Measurements from ENCODE around the gene DLX1.

DLX1 gene

DNA sequence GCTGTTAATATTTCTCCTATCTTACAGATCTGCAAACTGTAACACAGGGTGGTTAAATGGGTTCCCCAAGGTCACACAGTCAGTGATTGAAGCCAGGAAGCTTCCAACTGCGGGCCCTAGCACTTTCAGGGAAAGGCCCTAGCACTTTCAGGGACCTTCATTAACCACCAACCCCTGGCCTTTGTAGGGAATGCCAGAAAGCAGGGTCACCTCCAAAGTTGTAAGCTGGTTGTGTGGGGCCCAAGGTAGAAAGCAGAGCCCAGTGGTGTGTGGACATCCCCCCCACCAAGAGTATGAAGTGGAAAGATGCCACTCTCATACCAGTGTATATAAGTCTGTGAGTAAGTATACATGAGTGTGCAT lies 13.0 kb downstream of the DLX1 start:
- no peak for DNase-seq (ENCODE audit: low read depth in 3 of 3)

DNA sequence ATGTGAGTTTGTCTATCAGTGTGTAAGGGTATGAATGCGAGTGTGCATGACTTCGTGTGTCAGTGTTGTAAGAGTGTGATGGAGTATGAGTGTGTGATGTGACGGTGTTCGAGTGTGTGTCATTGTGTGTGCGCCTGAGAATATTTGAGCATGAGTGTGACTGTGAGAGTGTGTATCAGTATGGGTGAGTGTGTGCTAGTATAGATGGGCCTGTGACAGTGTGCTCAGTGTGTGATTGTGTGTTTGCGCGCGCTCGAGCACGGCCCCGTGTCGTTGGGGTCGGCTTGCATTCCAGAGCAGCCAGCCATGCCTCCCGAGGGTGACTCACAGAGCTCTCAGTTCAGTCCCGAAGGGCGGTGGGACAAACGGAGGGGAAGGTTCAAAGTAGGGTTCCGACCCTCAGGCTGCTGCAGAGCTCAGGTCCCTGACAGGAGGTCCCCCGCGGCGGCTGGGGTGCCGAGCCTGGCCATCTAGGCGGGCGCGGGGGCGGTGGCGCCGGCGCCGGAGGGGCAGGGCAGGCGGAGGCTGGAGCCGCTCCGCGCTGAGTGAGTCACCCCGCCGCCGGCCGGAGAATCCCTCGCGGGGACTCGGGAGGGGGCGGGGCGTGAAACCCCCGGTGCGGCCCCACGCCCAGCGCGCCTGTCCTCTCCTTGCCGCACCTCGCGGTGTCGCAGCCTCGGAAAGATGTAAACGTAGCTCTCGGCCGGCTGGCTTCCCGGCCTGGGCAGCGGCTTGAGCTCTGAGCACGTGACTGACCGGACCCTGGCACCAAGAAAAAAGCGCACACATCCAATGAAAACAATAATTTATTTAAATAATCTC lies 13.6 kb downstream of the DLX1 start:
- no peak for DNase-seq (ENCODE audit: low read depth in 3 of 3)

DNA sequence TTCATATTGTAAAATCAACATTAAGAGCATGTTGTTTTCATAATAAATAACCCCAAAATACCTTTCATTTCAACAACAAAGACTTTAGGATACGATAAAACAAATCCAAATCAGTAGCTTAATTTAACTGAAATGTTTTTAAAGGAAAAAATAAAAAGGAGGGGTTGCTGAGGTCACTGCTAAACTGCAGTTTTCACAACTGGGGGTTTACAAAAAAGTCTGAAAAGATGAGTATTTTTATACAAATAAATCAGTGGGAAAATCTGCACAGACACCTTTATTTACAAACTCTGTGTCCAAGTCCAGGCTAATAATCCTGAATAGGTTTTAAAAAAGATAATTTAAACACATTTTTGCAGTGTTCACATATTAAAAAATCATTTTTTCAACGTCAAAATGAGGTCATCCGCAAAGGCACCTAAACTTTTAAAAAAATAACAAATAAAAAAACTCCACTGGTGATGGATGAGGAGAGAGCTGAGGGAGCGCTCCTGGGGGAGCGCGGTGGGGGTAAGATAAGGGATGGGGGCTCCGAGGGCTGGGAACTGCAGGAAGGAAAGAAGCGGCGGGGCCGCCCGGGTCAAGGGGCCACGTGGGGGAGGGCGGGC lies 14.3 kb downstream of the DLX1 start:
- no peak for DNase-seq (ENCODE audit: low read depth in 3 of 3)

DNA sequence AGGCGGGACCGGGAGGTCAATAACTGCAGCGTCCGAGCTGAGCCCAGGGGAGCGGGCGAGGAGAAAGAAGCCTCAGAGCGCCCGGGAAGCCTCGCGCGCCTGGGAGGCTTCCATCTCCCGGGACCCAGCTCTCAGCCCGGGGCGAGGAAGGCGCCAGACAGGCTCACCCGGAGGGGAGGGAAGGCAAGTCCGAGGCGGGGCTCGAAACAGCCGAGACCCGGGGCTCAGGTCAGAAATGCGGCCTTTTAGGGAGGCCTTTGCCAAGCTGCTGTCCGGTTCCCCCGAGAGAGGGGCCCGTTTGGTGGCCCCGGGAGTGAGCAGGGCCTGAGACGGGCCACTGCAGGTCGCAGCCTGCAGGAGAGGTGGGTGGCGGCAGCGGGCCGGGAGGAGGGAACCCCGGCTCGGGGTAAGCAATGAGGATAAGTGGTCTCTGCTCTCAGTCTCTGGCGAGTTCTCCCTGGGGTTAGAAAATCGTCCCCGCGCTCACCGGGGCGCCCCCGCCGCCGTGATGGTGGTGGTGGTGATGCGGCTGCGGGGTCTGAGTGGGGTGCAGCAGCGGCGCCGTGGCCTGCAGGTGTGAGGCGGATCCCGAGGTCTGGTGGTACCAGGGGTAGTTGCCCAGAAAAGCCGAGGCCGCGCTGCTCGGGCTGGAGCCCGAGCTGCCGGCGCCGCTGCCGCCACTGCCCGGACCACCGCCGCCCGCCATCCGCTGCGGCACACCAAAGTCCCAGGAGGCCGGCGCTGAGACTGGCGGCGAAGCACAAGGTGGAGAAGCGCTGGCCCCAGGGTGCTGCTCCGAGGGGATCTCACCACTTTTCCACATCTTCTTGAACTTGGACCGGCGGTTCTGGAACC lies 15.0 kb downstream of the DLX1 start:
- no peak for DNase-seq (ENCODE audit: low read depth in 3 of 3)

DNA sequence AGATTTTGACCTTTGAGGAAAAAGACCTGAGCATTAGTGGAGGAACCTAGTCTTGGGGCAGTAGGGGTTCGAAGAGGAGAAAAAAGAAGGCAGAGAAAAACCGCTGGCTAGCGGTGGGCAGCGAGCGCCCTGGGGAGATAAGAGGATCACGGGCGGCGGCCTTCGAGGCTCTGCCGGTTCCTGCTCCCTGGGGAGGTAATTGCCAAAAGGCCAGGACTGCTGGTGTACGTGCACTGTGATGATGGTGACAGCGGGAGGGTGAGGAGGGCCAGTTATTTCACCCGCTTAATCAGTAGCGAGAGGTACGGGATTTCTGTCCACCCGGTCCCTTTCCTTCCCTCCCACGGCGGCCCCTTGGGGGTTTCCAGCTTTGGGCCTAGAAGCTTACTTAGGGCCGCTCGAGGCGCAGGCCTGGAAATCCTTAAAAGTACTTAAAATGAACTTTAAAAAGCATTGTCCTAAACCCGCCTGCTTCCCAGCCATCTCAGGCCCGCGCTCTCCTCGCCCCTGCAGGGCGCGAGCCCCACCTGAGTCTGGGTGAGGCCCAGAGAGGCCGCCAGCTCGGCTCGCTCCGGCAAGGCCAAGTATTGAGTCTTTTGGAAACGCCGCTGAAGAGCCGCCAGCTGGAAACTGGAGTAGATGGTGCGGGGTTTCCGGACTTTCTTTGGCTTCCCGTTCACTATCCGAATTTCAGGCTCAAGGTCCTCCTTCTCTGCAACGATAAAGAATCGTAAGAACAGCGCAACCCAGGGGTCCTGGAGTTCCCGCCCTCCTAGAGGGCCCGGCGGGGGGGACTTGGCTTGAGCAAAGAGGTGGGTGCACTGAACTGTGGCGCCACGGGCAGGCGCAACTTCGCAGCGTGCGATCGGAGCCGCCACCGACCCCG lies 15.9 kb downstream of the DLX1 start:
- DNase-seq (ENCODE audit: low read depth in 3 of 3) = no peak

DNA sequence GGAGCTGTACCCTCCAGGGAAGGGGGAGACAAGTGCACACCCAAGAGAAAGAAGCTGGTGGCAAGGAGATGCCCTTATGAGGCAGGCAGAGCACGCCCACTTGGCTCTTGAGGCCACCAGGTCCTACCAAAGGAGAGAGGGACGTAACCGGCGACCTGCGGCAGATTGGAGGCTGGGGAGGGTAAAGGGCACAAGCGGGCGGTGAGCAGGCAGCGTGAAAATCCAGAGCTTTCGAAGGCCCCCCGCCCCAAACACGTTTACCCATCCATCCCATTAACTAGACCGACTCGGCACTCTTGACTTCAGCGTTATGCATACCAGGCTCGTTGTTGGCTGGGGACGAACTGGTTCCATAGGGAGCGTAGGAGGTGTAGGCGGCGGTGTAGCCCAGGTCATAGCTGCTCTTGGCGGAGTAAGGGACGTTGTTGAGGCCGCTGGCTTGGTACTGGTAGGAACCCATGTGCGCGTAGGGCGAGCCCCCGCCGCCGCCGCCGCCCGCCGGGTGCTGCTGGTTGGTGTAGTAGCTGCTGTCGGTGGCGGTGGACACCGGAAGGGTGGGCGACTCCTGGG lies 16.6 kb downstream of the DLX1 start:
- DNase-seq (ENCODE audit: low read depth in 3 of 3) = no peak

DNA sequence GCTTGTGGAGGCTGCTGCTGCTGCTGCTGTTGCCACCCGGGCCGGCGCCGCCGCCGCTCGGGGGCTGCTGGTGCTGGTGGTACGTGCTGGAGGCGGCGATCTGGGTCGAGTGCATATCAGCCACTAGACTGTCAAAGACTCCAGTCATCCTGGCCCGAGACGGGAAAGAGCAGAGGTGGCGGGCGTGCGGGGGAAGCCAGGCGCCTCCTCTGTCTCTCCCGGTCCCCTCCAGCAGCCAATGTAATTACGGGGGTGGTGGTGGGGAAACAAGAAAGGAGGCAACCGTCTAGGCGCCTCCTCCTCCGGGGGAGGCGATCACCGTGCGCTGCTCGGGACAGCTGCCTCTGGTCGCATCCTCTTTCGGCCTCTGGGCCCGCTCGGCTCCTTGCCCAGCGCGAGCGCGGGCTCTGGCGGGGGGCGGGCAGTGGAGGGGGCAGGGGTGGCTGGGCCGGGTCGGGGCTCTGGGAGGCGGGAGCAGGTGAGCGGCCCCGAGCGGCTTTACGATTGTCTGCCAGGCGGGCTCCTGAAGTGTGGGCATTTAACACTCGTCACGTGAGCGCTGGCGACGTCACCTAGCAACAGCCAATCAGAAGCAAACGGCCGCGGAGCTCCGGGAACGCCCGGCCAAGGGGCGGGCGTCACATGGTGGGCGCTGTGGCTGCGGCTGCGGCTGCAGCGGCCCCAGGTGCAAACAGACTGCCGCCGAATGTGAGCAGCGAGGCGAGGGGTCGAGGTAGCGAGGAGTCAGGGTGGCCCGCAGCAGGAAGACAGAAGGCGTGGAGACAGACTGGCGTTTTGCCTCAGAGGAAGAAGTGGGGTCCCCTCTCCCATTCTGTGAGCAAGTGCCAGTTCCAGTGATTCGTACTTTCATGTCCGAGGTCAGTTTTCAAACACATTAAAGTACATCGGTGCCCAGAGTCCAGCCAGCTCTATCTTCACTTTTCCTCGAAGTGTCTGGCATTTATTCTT lies 17.4 kb downstream of the DLX1 start, which contains the start of gene DLX2:
DLX2 (minus strand) TSS at position 510 of the 969 bp plus-strand sequence; CDS start at position 148, 362 bp downstream.
- peak; percentile 48 to 64 (median 59) for DNase-seq (ENCODE audit: low read depth in 3 of 3)

DNA sequence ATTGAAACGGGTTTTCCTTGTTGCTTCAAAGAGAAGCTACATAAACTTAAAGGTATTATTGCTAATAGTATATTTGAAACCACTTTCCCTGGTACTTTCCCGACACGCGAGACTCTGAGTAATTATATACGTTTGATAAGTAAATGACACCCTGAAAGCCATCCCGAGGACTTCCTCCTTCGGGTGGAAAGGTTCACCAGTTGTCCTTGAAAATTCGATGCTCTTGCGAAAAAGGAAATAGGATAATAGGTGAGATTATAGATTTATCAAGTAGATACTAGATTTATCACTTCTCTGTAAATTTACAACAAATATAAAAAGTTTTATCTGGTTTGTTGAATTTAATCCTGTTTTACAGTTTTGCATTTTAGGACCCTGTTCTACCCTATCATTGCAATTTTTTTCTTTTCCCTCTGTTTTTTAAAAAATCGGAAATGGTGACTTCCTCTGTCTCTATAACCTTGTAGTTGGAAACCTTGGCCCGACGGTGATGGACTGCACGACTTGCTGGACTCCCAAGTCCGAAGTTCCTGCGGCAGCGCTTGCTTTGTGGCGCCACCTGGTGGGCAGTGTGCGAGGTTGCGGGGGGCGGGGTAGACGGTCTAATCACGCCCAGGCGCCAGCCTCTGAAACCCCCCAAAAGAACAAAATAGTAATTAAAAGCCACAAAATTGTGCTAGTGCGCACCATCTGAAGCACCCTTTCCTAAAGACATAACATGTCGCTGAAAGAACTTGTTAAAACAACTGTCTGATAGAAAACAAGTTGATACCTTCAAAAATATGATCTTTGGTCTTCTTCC lies 18.4 kb downstream of the DLX1 start:
- DNase-seq (ENCODE audit: low read depth in 3 of 3) = peak in 2 of 3 donors; percentile 58 to 71

DNA sequence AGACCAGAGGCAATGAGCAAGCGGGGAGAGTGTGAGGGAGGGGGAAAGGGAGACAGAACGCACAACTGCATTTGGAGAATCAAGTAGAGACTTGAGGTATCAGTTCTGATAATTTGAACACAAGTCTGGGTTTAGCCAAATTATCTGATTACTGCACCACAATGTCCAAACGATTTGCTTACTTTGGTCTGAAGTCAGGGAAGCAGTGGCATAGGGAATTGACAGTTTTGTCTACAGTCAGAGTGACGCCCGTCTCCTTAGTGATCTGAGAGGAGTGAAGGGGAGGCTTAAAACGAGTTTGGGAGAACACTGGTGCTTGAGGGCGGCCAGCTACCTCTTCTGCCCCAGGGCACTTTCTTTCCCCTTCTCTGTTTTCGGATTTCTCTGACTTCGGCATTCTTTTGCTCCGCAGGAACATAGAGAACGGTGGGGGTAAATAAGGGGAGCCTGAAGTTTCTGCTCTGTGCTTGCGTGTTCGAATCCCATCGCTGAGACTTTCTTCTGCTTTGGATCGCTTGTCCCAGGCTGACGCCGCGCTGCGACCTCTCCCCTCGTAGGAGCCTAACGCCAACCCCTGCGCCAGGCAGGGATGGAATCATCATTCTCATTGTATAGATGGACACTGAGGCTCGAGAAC lies 20.3 kb downstream of the DLX1 start:
- DNase-seq (ENCODE audit: low read depth in 3 of 3) = no peak

DNA sequence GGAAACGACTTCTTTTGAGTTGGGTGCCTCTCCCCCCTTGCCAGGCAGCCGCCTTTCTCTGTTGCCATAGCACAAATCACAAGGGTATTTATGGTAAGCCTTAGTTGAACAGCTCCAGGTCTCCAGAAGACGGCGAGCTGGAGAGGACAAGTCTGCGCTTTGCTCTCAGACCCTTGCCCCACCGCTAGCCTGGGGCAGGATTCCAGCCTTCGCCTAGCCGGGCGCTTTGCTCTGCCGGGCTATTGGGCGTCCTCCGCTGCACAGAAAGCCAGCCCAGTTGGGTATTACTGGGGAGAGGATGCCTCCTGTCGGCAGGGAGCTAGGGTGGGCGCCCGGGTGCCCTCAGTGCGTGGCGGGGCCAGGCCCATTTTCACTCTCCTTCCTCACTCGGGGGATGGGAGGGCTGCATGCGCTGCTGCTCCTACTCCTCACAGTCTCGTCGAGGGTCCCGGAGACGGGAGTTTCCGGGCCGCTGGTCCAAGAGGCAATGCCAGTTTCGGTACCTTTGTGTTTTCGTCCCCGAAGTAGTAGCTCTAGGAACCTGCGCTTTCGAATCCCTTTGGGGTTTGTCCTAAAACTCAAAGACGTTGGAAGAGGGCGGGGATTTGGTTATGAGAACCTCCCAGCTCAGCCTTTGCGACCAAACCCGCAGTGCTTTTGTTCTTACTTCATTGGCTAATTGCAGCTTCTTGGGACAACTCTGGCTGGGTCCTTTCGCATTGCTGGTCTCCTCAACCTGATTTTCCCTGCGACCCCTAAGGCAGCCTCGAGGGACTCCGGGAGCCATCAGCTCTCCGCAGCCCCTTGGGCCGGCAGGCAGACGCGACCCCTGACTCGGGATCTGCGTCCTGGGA lies 21.0 kb downstream of the DLX1 start:
- DNase-seq (ENCODE audit: low read depth in 3 of 3) = no peak

DNA sequence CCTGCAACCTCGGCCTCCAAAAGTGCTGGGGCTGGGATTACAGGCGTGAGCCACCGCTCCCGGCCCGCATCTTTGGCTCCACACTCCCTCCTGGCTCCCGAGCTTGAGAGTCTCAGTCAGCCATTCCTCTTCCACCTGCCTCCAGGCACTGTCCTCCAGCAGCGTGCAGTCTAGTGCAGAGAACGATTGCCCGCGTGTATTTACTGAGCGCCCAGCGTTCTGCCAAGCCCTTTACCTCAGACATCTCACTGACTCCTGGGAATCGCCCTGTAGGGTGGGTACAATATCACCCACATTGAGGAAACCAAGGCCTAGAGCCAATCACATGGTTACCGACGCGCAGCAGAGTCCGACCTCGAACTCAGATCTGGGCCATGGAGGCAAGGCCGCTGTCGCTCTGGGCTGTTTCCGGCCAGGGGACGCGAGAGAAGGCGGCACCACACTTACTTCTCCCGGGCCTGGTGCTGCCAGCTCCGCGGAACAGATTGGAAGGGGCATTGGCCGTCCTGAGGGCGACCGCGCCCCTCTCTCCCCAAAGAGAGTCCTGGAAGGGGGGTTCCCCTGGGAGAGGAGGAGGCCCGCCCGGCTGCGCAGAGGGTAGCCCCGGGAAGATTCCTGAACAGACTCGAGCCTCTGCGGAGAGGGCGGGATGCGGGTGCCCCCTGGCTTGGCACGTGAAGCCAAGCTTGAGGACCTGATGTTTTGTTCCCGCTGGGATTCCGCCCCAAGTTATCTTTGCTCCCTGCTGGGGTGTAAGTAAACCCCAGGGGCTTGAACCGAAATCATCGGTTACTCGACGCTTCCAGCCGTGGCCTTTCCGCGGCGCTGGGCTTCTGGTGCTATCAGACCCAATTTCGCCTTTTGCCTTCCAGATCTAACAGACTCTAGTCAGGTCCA lies 22.6 kb downstream of the DLX1 start:
- no peak for DNase-seq (ENCODE audit: low read depth in 3 of 3)

DNA sequence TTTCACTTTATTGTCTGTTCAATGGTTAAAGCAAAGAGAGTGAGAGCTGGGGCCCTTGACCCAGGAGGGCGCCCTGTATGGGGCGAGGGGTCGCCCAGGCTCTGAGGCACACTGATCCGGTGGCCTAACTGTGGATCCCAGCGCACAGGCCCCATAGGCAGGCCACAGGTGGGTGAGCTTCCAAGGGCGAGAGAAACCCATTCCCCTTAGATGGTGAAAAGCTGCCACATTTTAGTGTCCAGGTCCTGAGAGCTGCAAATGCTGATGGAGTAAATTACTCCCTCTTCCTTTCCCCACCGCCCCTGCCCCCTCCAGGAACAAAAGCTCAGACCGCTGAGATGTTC lies 23.3 kb downstream of the DLX1 start:
- DNase-seq (ENCODE audit: low read depth in 3 of 3) = no peak

DNA sequence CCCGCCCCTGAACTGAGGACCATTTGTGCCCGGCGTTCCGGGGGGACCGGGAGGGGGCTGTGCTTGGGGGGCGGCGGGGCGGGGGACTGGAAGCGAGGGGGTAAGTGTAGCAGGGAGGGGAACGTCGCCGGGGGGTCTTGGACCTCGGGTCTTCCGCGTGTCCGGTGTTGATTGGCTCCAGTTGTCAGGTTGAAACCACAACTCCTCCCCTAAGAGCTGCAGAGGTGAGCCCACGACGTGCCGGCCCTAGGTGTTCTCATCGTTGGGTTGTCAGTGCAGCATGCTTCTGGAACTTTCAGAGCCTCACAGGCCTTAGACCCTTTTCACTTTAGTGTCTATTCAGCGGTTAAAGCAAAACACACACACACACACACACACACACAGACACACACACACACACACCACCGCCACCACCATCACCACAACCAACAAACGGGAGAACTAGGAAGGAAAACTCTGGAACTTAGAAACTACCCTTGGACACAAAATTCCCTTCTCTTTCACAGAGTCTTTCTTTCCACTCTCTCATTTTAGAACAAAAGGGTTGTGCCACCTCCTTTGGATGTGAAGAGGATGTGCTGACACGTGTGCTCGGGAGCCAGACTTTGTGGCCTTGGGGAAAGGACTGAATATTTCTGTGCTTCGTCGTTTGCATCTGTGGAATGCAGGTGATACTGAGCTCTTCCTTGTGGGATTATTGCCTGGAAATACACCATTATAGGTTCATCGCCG lies 24.1 kb downstream of the DLX1 start:
- no peak for DNase-seq (ENCODE audit: low read depth in 3 of 3)

DNA sequence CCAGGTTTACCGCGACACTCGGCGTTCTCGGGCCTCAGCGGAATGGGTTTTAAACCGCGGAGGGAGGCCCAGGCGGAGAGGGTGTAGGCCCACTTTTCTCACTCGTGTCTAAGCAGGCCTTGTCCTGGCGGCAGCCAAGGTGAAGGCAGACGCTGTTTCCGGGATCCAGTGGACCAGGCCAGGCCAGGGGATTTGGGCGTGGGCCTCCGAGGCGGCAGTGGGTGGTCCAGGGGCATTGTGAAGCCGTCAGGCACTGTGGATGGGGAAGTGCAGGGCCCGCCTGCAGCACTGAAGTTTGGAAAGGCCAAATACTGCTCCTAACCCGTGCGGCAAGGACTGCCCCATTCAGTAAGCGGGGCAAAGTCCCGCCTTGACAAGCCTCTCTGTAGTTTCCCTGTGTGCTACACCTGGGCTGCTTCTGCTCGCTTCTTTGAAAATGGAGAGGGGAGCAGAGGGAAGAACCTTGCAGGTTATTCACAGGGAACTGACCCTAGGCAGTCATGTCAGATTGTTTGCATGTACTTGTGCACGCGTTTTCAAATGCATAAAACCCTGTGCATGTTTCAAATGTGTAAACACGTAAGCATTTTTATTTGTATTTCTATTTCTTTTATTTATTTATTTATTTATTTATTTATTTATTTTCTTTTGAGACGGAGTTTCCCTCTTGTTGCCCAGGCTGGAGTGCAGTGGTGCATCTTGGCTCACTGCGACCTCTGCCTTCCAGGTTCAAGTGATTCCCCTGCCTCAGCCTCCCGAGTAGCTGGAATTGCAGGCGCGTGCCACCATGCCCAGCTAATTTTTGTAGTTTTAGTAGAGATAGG lies 24.9 kb downstream of the DLX1 start:
- no peak for DNase-seq (ENCODE audit: low read depth in 3 of 3)

DNA sequence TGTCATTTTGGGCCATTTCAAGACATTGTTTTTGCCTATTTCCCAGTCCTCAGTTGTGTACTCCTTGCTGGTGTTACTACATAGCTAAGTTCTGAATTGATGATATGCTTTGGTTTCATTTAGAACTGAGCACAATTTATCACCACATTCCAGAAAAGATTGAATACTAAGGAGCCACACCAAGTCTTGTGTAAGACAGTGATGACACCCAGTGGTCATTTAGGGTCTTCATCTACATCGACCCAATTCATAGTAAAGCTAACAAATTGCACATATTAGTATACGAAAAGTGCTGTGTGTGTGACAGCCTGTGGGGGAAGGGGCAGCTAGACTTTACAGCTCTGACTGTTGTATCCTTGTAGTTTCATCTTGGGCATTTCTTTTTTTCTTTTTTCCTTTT lies 28.3 kb downstream of the DLX1 start:
- DNase-seq (ENCODE audit: low read depth in 3 of 3) = no peak

Data from stimulated activated CD4-positive, alpha-beta T cell treated with anti-CD3 and anti-CD28 coated beads, TNF-alpha, amount 100 ng/mL, for 48 hours (primary cell).